Urinary bladder (tissue), 4 donors: ENCODE data around the gene SND1. TPM values are rescaled to one million over a fixed set of nuclear protein-coding genes. Genes with fewer than 3 reads are reported as not detected.

Source experiments
- DNase-seq: peaks from one replicate; pipeline ENCODE4 v3.0.0-alpha.2; 2015; ENCODE audit errors: extremely low spot score
- H3K27ac ChIP-seq: one replicate; pipeline ENCODE4 v1.5.1; 2013; ENCODE audit warnings: low read depth, mild to moderate bottlenecking, moderate library complexity
- H3K36me3 ChIP-seq: one replicate; pipeline ENCODE4 v1.6.1; 2013; ENCODE audit warnings: mild to moderate bottlenecking, moderate library complexity; ENCODE audit not compliant: insufficient read depth
- H3K4me1 ChIP-seq: one replicate; pipeline ENCODE4 v1.6.1; 2013; ENCODE audit warnings: mild to moderate bottlenecking, moderate library complexity; ENCODE audit not compliant: insufficient read depth
- H3K4me3 ChIP-seq: one replicate; pipeline ENCODE4 v1.5.1; 2013; ENCODE audit warnings: low read depth, low read length
- WGBS: extraction: QIAGEN DNeasy Blood & Tissue Kit; methylation state at CpG from one replicate; pipeline ENCODE4 v1.1.7; 2013; 5-methylcytosine and 5-hydroxymethylcytosine counted together
- polyA plus RNA-seq: library from polyadenylated mRNA; stranded (reverse); fragments of 200-250 nt; gene quantifications from one replicate; pipeline ENCODE4 v1.2.3, GENCODE V29; 2013
- total RNA-seq: library from RNA; depleted of rRNA; stranded (reverse); fragments of >200 nt; gene quantifications from one replicate; pipeline ENCODE4 v1.2.3, GENCODE V29; 2014
- donor health status: healthy with polysubstance abuse.
- donor health status: healthy.

Gene SND1
- total and polyA plus RNA-seq, 2 donors: 89.8 to 102 TPM

DNA sequence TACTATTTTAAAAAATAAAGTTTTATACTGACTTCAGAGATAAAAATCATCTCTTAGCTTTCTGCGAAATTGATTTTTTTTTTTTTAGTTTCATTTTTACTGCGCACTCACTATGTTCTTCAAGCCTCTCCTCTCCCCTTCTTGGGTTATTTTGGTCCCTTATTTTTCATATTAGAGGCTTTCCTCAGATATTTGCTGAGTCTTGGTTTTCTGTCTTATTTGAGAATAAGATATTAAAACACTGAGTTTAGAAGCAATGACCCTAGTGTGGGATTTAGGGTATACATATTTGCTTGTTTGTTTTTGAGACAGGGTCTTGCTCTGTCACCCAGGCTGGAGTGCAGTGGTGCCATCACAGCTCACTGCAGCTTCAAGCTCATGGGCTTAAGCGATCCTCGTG, 59.9 kb downstream of the SND1 start:
- Histone ChIP-seq H3K27ac (no peak overlapping the region), H3K4me3 (no peak overlapping the region), H3K4me1 (no peaks in the 10 kb centered on the region), H3K36me3 (no peaks in the 10 kb centered on the region)
- WGBS: 99% methylated on average over 4 of the region's 4 CpGs
- no peak for DNase-seq

DNA sequence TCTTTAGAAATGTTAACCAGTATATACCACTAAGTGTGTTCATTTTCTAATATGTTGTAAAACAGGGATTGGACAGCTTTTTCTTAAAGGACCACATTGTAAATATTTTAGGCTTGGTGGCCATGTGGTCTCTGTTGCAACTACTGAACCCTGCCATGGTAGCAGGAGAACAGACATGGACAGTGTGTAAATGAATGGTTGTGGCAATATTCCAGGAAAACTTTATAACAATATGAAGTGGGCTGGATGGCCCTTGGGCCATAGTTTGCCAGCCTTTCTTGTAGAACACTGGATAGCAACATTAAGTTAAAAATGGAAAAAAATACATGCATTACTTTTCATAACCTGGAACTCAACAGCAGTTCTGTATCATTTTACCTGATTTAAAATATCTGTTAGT, 61.0 kb downstream of the SND1 start:
- H3K36me3 ChIP-seq: no peaks in the 10 kb centered on the region
- H3K27ac ChIP-seq: no peak overlapping the region
- no peak overlapping the region for H3K4me3 ChIP-seq
- no peak for DNase-seq
- H3K4me1 ChIP-seq: no peaks in the 10 kb centered on the region

DNA sequence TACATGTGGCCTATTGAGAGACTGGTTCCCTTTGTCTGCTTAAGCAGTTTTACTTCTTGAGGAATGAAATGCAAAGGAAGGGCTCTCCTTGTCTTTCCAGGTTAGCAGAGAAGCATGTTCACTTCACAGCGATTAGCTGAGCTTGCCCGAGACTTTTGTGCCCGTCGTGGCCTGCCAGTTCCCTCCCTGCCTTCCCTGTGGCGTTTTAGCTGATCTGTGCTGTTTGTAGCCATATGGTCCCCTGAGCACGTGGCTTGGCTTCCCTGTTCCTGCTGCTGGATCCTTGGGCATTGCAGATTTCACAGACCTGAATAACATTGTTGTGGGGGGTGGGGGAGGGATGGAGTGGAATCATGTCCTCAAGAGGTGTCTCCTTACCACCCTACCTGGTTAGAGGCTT, 61.8 kb downstream of the SND1 start:
- H3K4me1 ChIP-seq: no peaks in the 10 kb centered on the region
- H3K27ac ChIP-seq: no peak overlapping the region
- H3K36me3 ChIP-seq: no peaks in the 10 kb centered on the region
- no peak for DNase-seq
- no peak overlapping the region for H3K4me3 ChIP-seq
- 87% methylated on average over 6 of the region's 6 CpGs for WGBS

DNA sequence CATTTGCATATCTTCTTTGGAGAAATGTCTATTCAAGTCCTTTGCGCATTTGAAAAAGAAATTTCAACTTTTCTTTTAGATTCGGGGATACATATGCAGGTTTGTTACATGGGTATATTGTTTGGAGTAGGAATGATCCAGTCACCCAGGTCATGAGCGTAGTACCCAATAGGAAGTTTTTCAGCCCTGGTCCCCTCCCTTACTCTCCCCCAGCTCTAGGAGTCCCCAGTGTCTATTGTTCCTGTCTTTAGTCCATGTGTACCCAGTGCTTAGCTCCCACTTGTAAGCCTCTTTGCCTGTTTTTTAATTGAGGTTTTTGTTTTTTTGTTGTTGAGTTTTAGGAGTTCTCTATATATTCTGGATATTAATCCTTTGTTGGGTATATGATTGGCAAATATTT, 63.3 kb downstream of the SND1 start:
- DNase-seq: no peak
- WGBS: 82% methylated on average over 3 of the region's 3 CpGs
- H3K27ac ChIP-seq: no peak overlapping the region
- H3K4me1 ChIP-seq: no peaks in the 10 kb centered on the region
- H3K4me3 ChIP-seq: no peak overlapping the region
- H3K36me3 ChIP-seq: no peaks in the 10 kb centered on the region

DNA sequence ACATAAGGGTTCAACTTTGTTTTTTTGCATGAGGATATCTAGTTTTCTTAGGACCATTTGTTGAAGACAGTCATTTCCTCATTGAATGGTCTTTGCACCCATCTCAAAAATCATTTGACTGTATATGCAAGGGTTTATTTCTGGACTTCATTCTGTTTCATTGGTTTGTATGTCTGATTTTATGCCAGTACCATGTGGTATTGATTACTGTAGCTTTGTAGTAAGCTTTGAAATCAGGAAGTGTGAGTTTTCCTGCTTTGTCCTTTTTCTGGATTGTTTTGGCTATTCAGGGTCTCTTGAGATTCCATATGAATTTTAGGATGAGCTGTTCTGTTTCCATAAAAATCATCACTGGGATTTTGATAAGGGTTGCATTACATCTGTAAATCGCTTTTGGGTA, 63.9 kb downstream of the SND1 start:
- H3K27ac ChIP-seq: no peak overlapping the region
- no peak overlapping the region for H3K4me3 ChIP-seq
- WGBS: 92% methylated on average over 1 of the region's 1 CpG
- no peak for DNase-seq
- H3K36me3 ChIP-seq: no peaks in the 10 kb centered on the region
- no peaks in the 10 kb centered on the region for H3K4me1 ChIP-seq

DNA sequence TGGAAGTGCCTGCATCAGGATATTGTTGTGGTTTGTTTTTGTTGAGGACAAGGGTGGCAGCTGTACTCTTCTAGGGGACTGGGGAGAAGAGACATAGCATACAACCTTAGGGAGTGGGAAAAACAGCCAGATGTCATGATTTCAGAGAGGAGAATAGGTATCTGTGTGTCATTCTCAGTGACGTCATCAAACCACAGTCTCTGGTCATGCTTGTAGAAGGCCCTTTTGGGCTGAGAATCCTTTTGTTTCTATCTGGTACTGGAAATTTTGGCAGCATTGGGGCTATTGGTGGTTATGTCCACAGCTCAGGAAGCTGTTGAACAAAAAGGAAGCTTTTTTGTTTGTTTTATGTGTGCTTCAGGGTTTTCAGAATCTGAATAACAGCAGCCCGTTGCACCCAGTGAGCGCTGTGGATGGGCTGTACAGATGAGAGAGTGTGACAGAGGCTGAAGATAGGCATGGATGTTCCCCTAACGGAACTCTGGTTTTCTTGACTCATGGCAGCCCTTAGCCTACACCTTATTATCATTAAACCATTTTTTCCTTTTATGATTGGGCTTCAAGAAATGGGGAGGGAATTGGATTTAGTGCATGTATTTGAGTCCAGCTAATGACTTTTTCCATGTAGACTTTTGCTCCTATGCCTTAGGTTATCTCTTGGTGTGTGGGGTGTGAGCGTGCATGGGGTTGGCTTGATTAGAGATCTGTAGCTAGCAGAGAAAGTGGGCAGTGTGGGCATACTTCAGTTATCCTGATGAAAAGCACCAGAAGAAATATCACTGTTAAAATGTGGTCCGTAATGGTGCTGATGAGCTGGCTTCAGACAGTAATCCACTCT, 65.7 kb downstream of the SND1 start:
- Histone ChIP-seq H3K27ac (no peak overlapping the region), H3K36me3 (no peaks in the 10 kb centered on the region), H3K4me3 (no peak overlapping the region), H3K4me1 (no peaks in the 10 kb centered on the region)
- WGBS: 95% methylated on average over 6 of the region's 6 CpGs
- no peak for DNase-seq

DNA sequence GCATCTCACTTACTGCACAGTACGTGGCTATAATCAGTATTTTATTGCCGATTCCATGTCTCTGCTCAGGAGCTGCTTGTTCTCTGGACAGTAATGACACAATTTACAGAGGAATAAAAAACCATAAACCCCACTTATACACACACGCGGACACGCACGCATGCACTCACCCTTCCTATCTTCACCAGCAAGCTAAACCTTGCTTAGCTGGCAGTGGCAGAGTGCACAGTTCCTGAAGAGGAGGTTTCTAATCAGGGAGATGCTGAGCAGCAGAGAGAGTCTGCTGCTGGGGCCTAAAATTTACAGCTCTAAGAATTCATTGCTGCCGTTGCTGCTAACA, 66.3 kb downstream of the SND1 start:
- H3K4me1 ChIP-seq: no peaks in the 10 kb centered on the region
- H3K4me3 ChIP-seq: no peak overlapping the region
- WGBS: 89% methylated on average over 7 of the region's 7 CpGs
- H3K27ac ChIP-seq: no peak overlapping the region
- H3K36me3 ChIP-seq: no peaks in the 10 kb centered on the region
- no peak for DNase-seq

DNA sequence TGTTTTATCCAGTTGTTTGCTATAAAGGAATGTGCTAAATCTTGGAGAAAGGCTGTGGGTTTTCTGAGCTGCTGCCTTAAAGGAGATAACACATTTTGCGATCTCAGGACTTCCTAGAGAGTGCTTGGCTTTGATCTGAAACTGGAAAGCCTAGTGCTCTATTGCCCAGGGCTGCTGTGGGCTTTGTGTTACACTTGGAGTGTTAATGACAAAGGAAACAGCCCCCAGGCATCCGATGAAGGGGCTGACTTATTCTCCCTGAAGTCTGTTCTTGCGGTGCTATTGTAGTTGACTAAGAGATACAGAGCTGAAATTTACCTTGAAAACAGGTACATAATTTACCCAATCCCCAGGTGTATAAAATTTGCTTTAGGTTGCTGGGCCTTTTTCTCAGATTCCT, 74.5 kb downstream of the SND1 start:
- Histone ChIP-seq H3K27ac (no peak overlapping the region), H3K4me1 (no peaks in the 10 kb centered on the region), H3K4me3 (no peak overlapping the region), H3K36me3 (no peaks in the 10 kb centered on the region)
- no peak for DNase-seq
- WGBS: 83% methylated on average over 3 of the region's 3 CpGs

DNA sequence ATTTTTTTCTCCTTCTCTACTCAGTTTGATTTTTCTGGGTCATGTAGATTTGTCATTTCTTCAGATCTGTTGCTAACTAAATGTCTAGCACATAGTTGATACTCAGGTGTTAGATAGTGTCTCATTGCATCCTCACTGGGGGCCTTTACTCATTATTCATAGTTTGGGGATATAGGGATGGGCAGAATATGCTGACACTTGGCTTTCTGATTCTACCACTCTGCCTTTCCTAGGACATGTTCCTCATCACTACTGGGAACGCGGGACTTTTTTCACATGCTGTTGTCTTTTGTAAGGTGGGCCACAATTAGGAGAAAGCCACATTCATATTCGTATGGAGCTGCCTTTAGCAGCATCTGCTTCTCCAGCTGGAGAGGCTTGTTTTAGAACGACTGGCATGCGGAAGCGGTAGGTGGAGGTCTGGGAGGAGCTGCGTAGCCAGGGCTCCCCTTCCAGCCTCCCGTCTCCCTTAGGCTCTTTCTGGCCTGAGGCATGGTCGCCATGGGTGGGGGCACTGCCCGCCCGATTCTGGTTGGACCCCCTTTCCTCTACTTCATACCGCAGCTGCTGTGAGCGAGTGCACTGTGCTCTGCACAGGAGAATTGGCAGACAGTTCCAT, 78.8 kb downstream of the SND1 start:
- WGBS: 90% methylated on average over 13 of the region's 13 CpGs
- Histone ChIP-seq H3K4me1 (no peaks in the 10 kb centered on the region), H3K36me3 (no peaks in the 10 kb centered on the region), H3K27ac (no peak overlapping the region), H3K4me3 (no peak overlapping the region)
- DNase-seq: no peak

DNA sequence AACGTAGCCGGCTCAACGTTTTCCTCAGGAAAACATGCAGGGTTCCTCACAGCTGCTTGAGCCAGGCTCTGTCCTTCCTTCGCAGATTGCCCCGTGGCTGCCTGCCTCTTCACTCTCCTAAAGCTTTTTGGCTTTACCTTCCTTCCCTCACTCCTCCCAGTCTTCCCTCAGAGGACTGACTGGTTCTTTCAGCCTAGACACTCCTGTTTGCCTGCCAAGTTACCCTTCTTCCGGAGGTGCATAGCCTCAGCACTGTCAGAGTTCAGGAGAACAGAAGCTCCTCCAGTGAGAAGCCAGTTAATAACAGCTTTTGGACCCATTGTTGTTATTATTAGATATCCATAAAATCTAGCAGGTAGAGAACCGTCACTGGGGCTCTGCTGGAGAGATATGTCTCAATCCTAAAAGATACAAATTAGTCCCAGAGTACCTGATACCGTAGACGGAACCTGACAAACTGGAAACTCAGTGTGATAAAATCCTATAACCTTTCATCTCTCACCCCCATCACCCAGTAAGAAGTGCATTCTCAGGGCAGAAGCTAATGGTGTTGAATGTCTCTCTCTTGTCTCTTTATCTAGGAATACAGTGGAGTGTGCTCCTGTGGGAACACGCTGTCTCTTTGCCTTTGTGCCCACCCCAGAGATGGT, 79.6 kb downstream of the SND1 start:
- no peak for DNase-seq
- H3K4me1 ChIP-seq: no peaks in the 10 kb centered on the region
- WGBS: 82% methylated on average over 10 of the region's 10 CpGs
- H3K36me3 ChIP-seq: no peaks in the 10 kb centered on the region
- no peak overlapping the region for H3K4me3 ChIP-seq
- no peak overlapping the region for H3K27ac ChIP-seq

DNA sequence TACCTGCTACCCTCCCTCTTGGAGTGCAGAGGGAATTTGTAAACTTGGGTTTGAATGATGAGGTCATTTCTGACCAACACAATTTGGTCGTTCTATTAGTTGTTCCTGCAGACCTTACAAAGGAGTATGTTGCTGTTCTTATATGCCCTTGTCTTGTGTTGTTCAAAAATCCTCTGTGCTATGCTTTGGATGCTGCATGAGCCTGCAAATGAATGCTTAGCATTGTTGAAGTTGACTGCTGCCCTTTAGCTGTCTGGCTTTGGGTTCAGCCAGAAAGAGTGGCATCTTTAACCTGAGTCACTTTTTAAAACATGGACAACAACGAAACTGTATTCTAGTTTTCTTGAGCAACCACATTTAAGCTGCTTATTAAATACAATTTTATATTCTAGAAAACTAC, 80.3 kb downstream of the SND1 start:
- 85% methylated on average over 2 of the region's 2 CpGs for WGBS
- DNase-seq: no peak
- Histone ChIP-seq H3K27ac (no peak overlapping the region), H3K36me3 (no peaks in the 10 kb centered on the region), H3K4me1 (no peaks in the 10 kb centered on the region), H3K4me3 (no peak overlapping the region)

DNA sequence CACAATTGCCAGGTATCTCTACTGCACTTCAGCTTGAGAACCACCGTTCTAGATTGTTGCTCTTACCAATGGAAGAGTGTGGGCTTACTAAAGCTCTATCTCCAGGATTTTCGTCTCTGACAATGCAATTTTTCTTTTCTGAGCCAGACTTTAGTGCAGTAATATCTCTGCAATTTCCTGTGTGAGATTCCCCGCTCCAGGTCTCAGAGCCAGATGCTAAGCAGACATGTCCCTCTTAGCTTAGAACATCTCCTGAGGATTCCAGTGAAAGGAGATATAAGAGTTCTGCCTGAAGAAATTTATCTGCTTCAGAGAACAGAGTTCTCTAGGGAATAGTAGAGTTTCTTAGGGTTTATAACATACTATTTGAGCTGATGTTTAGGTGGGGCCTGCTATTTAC, 82.0 kb downstream of the SND1 start:
- no peak overlapping the region for H3K4me3 ChIP-seq
- no peaks in the 10 kb centered on the region for H3K4me1 ChIP-seq
- WGBS: 80% methylated on average over 3 of the region's 3 CpGs
- H3K36me3 ChIP-seq: no peaks in the 10 kb centered on the region
- DNase-seq: no peak
- H3K27ac ChIP-seq: no peak overlapping the region

DNA sequence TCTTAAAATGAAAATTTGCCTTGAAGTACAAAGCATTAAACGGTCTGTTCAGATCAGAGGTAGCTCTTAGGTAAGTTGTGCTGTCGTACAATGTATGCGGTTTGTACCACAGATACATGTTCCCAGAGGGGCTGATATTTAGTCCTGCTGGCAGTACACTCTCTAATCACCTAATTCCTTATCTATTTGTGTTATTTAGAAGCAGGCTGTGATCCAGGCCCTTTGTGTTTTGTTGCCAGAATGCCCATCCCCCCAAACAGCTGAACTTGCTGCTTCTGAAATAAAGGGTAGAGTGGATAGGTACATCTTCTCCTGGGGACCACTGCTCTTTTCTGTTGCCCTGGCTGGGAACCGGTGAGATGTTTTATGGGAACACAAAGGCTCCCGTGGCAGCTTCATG, 84.5 kb downstream of the SND1 start:
- Histone ChIP-seq H3K4me1 (no peaks in the 10 kb centered on the region), H3K27ac (no peak overlapping the region), H3K4me3 (no peak overlapping the region), H3K36me3 (no peaks in the 10 kb centered on the region)
- 81% methylated on average over 5 of the region's 5 CpGs for WGBS
- no peak for DNase-seq

DNA sequence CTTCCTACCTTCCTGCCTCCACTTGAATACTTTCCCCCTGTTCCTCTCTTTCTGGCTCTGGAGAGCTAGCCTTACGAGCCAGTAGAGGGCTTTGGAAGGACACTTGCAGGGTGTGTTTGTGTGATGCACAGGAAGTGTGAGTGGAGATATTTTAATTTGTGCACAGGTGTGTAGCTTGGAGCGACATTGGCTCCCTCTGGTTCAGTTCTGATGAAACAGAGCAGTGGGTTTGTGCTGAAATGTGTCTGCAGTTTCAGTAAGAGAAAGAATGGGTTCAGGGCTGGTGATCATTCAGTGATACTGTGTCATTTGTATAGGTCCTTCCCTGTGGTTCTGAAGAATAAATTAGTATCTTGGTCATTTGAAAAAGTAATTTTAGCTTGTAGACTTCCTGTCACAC, 86.9 kb downstream of the SND1 start:
- no peak for DNase-seq
- 96% methylated on average over 2 of the region's 2 CpGs for WGBS
- H3K4me1 ChIP-seq: no peaks in the 10 kb centered on the region

More for the DNA sequence above, 86.9 kb downstream of the SND1 start:
- H3K4me3 ChIP-seq: no peak overlapping the region
- H3K36me3 ChIP-seq: no peaks in the 10 kb centered on the region
- no peak overlapping the region for H3K27ac ChIP-seq
